Hematopoietic multipotent progenitor cell treated with erythropoietin and hydrocortisone succinate and interleukin-3 and kit ligand, for 15 days (in vitro differentiated cells): ENCODE results near the gene ZNF207.
"Not testable (repeated sequence)": the region's sequence is repeated elsewhere in the genome, so short reads cannot be mapped to it uniquely, and the experiment has no call there.

Source experiments
- DNase-seq: peaks from one replicate; pipeline ENCODE4 v3.0.0-alpha.2; 2015; ENCODE audit warnings: low spot score

The ZNF207 gene

GRCh38 chr17:32335687-32336086 lies 14.3 kb upstream of the ZNF207 start:
- DNase-seq: no peak

- DNase-seq: peak; percentile 59
These were observed 8.7 kb upstream of the ZNF207 start for GRCh38 chr17:32341141-32341856.

GRCh38 chr17:32341857-32342602 lies 7.9 kb upstream of the ZNF207 start, which contains the start of gene C17orf75:
C17orf75 (minus strand) TSS chr17:32342173; CDS start chr17:32342139, 34 bp downstream.
- peak; percentile 78 for DNase-seq

- no peak for DNase-seq
These were observed 7.2 kb upstream of the ZNF207 start for GRCh38 chr17:32342603-32343325.

- peak; percentile 61 for DNase-seq
These were observed 3.9 kb upstream of the ZNF207 start for GRCh38 chr17:32345951-32346600.

- peak; percentile 86 for DNase-seq
These were observed 1.5 kb upstream of the ZNF207 start for GRCh38 chr17:32348483-32348800.

GRCh38 chr17:32349503-32349853 lies 479 bp upstream of the ZNF207 start:
- no peak for DNase-seq

GRCh38 chr17:32350666-32351418 lies 885 bp downstream of the ZNF207 start:
- peak; percentile 74 for DNase-seq

GRCh38 chr17:32352734-32353133 lies 2.8 kb downstream of the ZNF207 start:
- not testable (repeated sequence) for DNase-seq

- peak; percentile 38 for DNase-seq
These were observed 5.9 kb downstream of the ZNF207 start for GRCh38 chr17:32355649-32356377.

- DNase-seq: no peak
These were observed 6.4 kb downstream of the ZNF207 start for GRCh38 chr17:32356378-32356743.

GRCh38 chr17:32356750-32357149 lies 6.8 kb downstream of the ZNF207 start:
- no peak for DNase-seq

GRCh38 chr17:32357615-32358014 lies 7.7 kb downstream of the ZNF207 start:
- DNase-seq: no peak

- no peak for DNase-seq
These were observed 11.3 kb downstream of the ZNF207 start for GRCh38 chr17:32361270-32361669.

- DNase-seq: no peak
These were observed 20.5 kb downstream of the ZNF207 start for GRCh38 chr17:32370426-32370825.

GRCh38 chr17:32382526-32383223 lies 32.7 kb downstream of the ZNF207 start:
- no peak for DNase-seq

GRCh38 chr17:32383926-32384434 lies 34.0 kb downstream of the ZNF207 start:
- DNase-seq: no peak

GRCh38 chr17:32385121-32385520 lies 35.2 kb downstream of the ZNF207 start:
- DNase-seq: no peak

GRCh38 chr17:32385971-32386370 lies 36.0 kb downstream of the ZNF207 start:
- no peak for DNase-seq

- no peak for DNase-seq
These were observed 36.9 kb downstream of the ZNF207 start for GRCh38 chr17:32386844-32387243.
